NCI-H2227 treated with DMSO at 0.1 percent for 48 hours (cell line): ENCODE data around the gene KCNK4.

ENCODE experiments used
- DNase-seq: peaks from one replicate; lab custom pipeline; 2025; lab: John Stamatoyannopoulos, UW

KCNK4 gene

DNA sequence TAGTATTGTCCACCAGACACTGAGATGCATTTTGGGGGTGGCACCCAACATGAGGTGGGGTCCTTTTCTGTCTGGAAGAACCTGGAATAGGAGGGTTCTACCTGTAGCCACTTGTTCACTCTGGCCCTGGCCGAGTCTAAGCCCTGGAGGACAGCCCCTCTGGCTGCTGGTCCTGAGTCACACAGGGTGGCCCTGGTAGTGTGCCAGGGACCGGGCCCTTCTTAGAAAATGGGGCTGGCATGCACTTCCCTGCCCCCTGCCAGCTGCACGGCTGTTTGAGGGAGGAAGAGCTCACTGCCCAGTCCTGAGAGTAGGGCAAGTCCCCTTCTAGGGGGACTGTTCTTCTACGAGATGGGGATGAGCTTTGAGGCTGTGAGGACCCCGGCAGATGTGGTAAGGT, 37.6 kb upstream of the KCNK4 start:
- no peak for DNase-seq

DNA sequence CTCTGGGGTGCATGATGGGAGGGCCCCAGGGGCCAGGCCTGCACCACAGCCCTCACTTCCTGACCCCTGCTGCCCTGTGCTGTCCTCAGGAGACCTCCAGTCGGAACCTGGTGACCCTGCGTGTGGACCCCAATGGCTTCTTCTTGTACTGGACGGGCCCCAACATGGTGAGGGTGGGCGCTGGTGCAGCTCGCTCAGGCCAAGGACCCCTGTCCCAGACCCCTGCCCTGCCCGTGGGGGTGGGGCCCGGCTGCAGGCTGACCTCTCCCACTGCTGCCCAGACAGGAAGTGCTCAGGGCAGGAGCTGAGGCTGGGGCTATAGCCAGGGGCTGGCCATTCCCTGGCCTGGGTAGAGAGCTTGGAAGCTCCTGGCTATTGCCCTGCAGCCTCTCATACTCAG, 36.8 kb upstream of the KCNK4 start:
- DNase-seq: no peak

DNA sequence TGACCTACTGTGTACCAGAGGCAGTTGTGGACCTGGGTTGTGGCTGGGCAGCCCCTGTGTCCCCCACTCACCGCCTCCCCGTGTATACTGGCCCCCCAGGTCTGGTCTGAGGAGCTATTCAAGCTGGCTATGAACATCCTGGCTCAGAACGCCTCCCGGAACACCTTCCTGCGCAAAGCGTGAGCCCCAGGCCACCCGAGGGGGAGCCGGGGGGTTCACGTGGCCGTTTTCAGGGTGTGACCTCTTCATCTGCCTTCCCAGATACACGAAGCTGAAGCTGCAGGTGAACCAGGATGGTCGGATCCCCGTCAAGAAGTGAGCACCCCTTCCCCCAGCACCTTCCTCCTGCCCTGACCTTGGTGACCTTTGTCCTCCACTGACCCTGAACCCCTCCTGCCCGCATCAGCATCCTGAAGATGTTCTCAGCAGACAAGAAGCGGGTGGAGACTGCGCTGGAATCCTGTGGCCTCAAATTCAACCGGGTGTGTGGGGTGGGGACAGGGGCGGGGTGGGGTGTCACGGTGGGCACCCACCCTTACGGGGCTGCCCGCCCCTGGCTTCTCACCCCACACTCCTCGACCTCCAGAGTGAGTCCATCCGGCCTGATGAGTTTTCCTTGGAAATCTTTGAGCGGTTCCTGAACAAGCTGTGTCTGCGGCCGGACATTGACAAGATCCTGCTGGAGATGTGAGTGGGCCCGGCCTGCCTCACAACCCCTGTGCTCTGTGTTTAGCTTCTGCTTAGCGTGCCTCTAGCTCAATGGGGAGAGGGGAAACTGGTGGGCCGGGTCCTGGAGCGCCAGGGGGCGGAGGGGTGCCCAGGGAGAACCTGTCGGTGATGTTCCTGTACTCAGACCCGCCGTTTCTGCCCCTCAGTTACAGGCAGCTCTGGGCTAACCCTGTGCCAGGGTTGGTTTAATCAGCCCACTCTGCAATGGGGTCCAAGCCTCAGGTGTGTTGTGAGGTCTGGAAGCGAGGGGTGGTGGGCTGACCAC, 35.7 kb upstream of the KCNK4 start:
- no peak for DNase-seq

DNA sequence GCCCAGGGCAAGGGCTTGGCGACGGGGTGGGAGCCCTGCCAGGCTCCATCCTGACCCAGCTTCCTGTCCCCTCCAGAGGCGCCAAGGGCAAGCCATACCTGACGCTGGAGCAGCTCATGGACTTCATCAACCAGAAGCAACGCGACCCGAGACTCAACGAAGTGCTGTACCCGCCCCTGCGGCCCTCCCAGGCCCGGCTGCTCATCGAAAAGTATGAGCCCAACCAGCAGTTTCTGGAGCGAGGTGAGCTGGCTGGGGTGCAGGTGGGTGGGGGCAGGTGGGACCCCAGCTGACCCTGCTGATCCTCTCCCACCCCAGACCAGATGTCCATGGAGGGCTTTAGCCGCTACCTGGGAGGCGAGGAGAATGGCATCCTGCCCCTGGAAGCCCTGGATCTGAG, 34.8 kb upstream of the KCNK4 start:
- DNase-seq: no peak

DNA sequence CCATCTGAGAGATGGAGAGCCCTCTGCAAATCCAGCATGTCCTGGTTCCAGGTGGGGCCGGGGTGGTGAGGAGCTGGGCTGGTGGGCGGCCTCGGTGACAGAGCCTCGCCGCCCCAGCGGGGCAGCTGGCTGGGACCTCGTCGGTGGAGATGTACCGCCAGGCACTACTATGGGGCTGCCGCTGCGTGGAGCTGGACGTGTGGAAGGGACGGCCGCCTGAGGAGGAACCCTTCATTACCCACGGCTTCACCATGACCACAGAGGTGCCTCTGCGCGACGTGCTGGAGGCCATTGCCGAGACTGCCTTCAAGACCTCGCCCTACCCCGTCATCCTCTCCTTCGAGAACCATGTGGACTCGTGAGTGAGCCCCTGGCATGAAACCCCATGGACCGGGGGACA, 32.7 kb upstream of the KCNK4 start:
- DNase-seq: no peak

DNA sequence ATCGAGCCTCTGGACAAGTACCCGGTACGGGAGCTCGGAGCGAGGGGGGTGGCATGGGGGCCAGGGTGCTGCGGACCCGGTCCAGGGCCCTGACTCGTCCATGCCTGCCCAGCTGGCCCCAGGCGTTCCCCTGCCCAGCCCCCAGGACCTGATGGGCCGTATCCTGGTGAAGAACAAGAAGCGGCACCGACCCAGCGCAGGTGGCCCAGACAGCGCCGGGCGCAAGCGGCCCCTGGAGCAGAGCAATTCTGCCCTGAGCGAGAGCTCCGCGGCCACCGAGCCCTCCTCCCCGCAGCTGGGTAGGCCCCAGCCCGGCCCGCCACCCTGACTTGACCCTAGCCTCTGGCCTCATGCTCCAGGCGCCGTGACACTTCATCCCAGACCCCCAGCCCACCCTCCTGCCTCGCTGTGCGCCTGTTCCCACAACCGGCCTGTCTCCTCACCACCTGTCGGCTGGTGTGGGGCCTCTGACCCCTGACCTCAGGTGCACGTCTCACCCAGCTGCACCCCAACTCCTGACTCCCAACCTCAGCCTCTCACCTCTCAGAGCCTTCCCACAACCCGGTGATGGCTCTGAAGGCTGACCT, 32.1 kb upstream of the KCNK4 start:
- no peak for DNase-seq

DNA sequence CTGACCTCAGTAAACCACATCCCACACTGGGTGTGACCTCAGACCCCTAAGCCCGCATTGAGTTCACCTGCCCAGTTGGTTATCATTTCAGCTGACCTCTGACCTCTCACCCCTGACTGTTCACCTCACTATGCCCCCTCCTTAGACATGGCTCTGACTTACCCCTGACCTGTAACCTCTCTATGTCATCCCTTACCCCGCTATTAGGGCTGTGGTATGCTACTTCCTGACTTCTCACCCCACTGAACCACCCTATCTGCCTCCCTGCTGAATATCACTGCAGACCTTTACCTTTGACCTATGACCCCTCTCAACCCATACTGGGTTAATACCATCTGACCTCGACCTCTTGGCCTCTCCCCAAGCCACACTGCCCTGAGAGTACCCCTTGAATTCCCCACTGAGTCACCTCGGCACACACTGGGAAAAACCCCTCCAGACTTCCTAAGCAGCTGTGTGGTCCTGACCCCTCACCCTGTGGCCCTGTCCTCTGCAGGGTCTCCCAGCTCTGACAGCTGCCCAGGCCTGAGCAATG, 31.5 kb upstream of the KCNK4 start:
- no peak for DNase-seq

DNA sequence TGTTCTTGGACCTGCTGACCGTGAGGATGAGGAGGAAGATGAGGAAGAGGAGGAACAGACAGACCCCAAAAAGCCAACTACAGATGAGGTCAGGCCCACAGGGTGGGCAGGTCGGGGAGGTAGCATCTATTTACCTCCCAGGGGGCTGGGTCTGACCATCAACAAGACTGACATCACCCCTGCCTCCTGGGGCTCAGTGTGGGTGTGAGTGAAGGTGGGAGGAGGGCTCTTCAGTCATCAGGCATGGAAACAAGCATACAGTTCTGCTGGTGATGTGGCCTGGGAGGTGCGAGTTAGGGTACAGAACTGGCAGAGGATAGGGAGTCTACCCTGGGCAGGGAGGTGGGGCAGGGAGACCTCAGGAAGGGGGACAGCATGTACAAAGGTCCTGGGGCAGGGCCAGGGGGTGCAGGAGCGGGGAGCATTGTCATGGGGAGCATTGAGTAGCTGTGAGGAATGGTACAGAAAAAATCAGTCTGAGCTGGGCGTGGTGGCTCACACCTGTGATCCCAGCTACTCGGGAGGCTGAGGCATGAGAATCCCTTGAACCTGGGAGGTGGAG, 30.9 kb upstream of the KCNK4 start:
- DNase-seq: no peak

DNA sequence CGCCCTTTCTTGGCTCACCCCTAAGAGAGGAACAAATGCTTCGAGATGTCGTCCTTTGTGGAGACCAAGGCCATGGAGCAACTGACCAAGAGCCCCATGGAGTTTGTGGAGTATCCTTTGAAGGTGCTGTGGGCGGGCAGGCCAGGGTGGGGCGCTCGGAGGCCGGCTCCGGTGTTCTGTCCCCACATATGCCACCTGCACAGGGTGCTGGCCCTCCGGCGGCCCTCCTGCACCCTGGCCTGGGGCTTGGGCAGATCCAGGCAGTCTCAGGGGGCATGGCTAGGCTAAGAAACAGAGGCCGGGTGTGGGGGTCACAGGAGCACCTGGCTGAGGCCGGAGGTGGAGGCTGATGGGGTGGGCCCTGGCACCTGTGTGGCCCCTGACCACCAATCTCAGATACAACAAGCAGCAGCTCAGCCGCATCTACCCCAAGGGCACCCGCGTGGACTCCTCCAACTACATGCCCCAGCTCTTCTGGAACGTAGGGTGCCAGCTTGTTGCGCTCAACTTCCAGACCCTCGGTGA, 29.5 kb upstream of the KCNK4 start:
- no peak for DNase-seq

DNA sequence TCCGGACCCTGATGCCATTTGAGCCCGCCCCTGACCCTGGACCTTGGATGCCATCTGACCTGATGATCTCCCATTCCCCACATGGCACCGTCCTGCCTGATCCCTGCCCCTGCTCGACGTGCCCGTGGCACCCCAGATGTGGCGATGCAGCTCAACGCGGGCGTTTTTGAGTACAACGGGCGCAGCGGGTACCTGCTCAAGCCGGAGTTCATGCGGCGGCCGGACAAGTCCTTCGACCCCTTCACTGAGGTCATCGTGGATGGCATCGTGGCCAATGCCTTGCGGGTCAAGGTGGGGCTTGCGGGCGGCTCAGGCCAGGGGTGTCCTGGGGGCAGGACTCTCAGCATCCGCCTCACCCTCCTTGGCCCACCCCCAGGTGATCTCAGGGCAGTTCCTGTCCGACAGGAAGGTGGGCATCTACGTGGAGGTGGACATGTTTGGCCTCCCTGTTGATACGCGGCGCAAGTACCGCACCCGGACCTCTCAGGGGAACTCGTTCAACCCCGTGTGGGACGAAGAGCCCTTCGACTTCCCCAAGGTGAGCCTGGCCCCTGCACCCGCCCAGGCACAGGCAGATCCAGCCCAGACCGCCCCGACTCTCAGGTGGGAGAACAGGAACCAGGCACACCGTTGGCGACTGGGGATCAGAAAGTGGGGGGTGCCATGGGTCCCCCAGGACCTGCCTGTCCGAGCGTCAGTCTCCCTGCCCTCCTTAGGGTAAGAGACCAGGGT, 28.7 kb upstream of the KCNK4 start:
- no peak for DNase-seq

DNA sequence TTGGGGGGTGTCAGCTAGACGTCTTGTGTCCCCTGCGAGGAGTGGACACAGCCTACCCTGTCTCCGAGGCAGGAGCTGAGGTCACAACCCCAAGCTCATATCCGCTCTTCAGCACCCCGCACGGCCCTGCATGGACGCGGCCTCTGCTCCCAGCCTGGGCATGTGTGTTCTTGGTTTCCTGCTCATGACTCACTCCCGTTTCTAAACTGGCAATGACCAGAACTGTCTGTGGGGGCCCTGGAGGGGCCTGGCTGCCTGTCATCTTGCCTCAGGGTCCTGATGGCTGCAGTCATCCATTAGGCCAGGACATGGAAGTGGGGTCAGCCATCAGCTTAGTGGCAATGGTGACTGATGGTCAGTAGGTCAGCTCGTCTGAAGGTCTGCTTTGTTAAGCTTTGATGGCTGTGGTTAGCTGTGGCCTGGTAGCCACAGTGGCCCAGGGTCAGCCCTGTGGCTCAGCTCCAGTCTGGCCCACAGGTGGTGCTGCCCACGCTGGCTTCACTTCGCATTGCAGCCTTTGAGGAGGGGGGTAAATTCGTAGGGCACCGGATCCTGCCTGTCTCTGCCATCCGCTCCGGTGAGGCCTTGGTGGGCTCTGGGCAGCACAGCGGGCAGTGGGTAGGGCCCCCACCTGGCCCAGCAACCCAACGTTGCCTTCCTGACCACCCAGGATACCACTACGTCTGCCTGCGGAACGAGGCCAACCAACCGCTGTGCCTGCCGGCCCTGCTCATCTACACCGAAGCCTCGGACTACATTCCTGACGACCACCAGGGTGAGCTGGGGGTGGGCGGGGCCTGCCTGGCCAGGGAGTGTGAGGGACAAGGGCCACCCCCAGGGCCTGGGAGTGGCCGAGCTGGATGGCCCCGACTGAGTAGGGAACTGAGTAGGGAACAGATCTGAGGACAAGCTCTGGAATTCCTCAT, 27.8 kb upstream of the KCNK4 start:
- no peak for DNase-seq

DNA sequence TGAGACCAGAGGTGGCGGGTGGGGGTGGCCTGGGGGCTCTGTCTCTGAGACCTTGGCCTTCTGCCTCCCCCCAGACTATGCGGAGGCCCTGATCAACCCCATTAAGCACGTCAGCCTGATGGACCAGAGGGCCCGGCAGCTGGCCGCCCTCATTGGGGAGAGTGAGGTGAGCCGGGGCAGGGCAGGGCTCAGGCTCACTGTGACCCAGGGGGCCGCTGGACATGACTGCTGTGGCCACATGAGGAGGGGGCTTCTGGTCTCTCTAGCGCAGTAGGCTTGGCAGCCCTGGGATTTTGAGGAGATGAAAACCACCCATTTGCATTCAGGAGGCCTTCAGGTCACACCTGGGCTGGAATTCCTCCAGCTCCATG, 27.2 kb upstream of the KCNK4 start:
- no peak for DNase-seq

DNA sequence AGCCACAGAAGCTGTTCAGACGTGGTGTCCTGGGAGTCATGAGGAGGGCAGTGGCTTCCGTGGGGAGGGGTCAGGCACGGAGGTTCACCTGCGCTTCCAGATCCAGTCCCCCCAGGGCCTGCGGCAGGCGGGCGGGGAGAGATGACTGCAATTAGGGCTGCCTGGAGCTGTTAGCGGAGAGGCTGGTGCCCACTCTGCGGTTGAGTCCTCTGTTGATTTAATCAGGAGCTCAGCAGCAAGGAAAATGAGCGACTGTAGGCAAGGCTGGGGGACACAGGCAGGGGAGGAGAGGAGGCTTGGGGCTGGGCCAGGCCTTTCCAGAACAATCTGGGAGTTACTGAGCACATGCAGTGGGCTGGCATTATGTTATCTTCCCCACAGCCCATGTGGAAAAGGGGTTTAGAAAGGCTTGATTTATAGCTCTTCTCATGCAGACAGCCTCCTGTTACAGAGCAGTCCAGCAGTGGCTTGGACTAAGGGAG, 26.7 kb upstream of the KCNK4 start:
- peak; percentile 28 for DNase-seq

DNA sequence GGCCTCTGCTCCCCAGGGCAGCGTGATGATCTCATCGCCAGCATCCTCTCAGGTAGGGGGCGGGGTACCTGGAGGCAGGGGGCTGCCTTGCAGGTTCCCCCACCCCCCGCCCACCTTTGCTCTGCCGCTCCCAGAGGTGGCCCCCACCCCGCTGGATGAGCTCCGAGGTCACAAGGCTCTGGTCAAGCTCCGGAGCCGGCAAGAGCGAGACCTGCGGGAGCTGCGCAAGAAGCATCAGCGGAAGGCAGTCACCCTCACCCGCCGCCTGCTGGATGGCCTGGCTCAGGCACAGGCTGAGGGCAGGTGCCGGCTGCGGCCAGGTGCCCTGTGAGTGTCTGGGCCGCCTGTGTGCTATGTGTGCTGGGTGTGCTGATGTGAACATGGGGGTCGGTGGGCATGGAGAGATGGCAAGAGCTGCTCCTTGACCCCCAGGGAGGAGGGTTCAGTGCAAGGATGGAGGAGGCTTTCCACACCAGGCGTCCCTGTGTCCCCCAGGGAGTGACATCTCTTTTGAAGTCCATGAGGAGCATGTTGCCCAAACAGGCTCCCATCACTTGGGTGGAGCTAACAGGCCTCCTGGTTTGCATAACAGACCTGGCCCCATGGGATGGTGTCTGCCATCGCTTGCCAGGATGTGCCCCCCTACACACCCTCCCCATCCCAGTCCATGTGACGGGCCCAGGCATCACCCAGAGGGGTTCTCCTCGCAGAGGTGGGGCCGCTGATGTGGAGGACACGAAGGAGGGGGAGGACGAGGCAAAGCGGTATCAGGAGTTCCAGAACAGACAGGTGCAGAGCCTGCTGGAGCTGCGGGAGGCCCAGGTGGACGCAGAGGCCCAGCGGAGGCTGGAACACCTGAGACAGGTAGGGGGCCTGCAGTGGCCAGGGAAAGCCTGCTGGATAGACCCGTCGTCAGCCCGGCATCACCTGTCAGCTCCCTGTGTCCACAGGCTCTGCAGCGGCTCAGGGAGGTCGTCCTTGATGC, 25.6 kb upstream of the KCNK4 start:
- DNase-seq: no peak

DNA sequence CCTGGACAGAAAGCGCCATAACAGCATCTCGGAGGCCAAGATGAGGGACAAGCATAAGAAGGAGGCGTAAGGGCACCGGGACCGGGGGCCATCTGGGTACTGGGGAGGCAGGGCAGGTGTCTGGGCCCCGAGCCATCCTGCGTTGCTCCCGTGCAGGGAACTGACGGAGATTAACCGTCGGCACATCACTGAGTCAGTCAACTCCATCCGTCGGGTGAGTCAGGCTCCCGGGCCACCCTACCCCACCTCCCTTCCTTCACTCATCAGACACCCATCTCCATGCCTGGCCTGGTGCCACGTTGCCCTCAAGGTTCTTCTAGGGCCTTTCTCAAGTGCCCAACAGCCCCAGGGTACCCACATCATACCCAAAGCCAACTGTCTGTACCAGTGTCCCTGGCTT, 24.8 kb upstream of the KCNK4 start:
- DNase-seq: no peak

DNA sequence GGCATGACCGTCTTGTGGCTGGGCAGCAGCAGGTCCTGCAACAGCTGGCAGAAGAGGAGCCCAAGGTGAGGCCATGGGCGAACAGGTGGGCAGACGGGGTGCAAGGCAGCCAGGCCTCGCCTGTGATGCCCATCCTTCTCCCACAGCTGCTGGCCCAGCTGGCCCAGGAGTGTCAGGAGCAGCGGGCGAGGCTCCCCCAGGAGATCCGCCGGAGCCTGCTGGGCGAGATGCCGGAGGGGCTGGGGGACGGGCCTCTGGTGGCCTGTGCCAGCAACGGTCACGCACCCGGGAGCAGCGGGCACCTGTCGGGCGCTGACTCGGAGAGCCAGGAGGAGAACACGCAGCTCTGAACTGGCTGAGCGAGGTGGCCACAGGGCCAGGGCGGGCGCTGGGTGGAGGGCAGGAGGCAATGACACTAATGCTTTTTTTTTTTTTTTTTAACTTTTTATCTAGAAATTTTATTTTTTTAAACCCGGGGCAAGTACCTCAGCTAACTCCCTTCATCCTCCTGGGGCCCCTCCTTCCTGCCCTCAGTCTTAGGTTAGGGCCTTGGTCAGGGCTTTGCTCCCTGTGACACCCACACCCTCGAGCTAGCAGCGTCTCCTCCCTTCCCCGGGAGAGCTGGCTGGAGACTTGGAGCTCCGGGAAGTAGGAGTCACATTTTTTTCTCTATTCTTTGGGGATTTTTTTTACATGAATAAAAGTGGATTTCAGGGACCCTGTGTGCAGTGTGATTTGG, 23.7 kb upstream of the KCNK4 start:
- no peak for DNase-seq

DNA sequence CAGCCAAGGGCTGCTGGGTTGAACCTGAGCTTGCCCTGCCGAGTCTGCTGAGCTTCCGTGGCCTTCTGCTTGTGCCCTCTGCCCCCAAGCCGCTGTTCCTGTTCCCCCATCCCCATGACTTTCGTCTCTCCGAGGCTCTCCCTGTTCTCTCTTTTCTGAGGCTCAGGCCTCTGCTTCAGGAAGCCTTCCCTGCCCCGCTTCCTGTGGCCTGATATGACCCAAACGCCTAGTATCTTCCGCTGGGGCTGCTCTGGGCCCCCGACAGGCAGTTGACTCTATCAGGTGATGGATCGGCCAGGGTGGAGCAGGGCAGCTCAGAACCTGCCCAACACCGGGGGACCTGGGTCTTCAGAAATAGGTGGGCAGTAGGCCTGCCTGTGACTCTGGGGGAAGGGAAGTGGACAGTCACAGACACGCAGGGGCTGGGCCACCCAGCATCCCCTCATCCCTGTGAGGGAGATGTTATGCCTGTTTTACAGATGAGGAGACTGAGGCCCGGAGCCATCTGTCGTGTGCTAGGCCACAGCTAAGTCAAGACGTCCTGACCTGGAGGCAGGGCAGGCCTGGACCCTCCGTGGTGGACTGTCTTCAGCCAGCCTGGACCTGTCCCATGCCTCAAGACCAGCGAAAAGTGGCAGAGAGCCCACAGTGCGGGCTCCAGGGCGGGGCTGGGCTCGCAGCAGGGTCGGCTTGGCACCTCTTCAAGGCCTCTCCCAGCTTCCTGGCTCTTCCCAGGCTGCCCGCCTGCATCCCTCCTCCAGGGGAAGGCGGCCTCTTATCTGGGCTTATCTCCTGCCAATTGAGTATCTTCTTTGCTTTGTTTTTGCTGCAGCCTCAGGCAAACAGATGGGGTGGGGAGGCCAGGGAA, 22.8 kb upstream of the KCNK4 start:
- DNase-seq: no peak
